Stomach (tissue), 4 donors: Measurements from ENCODE around the gene CCNDBP1.

Source experiments
- POLR2A ChIP-seq, 4 donors: fragments of 450-650 bp; IDR thresholded peaks; one replicate each; pipeline ENCODE4 v1.6.1; 2016; ENCODE audit warnings: antibody characterized with exemption in 4 of 4, control low read depth in 2 of 4, mild to moderate bottlenecking in 1 of 4, moderate library complexity in 1 of 4
- POLR2AphosphoS5 ChIP-seq, 3 donors: sonication (generic); formaldehyde crosslinking; IDR thresholded peaks; one replicate each; pipeline ENCODE4 v1.6.1; 2016; ENCODE audit warnings: antibody characterized with exemption in 3 of 3
- TF ChIP-seq, protein P1 (sequence below), 7 experiments: fragments of 450-650 bp in 4 of 7; fragments of 200-600 bp in 3 of 7; sonication (generic) in 3 of 7; IDR thresholded peaks; one replicate each; pipeline ENCODE4 v1.5.1; 2016 to 2019; ENCODE audit warnings: antibody characterized with exemption in 7 of 7, control low read depth in 2 of 7, mild to moderate bottlenecking in 1 of 7

DNA sequence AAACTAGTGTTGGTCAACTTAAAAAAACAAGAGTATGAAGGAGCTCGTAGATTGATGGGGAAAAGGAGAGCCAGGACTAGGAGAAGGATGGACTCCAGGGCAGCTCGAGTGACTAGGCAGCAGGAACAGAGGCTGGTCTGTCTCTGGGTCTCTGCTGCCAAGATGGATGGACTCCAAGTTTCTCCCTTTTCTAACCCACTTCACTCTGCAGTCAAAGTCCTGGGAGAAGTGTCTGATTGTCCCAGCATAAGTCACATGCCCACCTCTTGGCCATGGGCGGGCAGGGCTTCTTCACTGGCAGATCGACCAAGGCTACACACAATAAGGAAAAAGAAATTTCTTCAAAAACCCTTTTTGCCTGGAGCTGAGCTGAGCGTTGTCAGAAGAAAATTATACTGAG is 44.8 kb downstream of the CCNDBP1 start:
- TF ChIP-seq POLR2AphosphoS5 (IDR thresholded peaks at IDR 0.05) (no peak), POLR2A (IDR thresholded peaks at IDR 0.05) (no peak)
- TF ChIP-seq, protein P1, sequence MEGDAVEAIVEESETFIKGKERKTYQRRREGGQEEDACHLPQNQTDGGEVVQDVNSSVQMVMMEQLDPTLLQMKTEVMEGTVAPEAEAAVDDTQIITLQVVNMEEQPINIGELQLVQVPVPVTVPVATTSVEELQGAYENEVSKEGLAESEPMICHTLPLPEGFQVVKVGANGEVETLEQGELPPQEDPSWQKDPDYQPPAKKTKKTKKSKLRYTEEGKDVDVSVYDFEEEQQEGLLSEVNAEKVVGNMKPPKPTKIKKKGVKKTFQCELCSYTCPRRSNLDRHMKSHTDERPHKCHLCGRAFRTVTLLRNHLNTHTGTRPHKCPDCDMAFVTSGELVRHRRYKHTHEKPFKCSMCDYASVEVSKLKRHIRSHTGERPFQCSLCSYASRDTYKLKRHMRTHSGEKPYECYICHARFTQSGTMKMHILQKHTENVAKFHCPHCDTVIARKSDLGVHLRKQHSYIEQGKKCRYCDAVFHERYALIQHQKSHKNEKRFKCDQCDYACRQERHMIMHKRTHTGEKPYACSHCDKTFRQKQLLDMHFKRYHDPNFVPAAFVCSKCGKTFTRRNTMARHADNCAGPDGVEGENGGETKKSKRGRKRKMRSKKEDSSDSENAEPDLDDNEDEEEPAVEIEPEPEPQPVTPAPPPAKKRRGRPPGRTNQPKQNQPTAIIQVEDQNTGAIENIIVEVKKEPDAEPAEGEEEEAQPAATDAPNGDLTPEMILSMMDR (IDR thresholded peaks at IDR 0.05), result no peak
